Fibroblast of lung (primary cell): ENCODE data around the gene MPV17L2.

Experiments used
- CTCF ChIP-seq, 2 donors: IDR thresholded peaks in 1 of 2; conservative IDR thresholded peaks in 1 of 2; 1 replicate in 1 of 2; 2 replicates in 1 of 2; pipeline ENCODE4 v1.5.1; 2011 to 2012; ENCODE audit warnings: low read length in 2 of 2, control low read depth in 1 of 2, inconsistent platforms in 1 of 2, low read depth in 1 of 2, mild to moderate bottlenecking in 1 of 2
- EZH2 ChIP-seq: IDR thresholded peaks from 2 replicates; pipeline ENCODE4 v1.5.1; 2012; ENCODE audit warnings: low read length, control low read depth, mild to moderate bottlenecking; ENCODE audit errors: missing control alignments

GRCh38 chr19:18190278-18190677 lies 2.7 kb upstream of the MPV17L2 start:
- no peak for TF ChIP-seq CTCF (conservative IDR thresholded peaks at IDR 0.05 in 1 of 2, IDR thresholded peaks at IDR 0.05 in 1 of 2; ENCODE audit: low read depth in 1 of 2, low read length in 2 of 2)
- TF ChIP-seq EZH2: no peak
